IMR-90 (cell line): ENCODE measurements around the gene STAB1. TPM values are rescaled to one million over a fixed set of nuclear protein-coding genes. Genes with fewer than 3 reads are reported as not detected.

Experiments
- ATAC-seq: fragments of 200-7000 bp; cut with Tn5 transposase; 2 replicates; pipeline ENCODE4 v1.9.1; 2020; ENCODE audit warnings: low read depth, mild to moderate bottlenecking, moderate library complexity
- BruUV-seq: library from RNA; stranded (reverse); fragments of 400-500 nt; replicated peaks from 2 replicates; lab custom pipeline; 2021; lab: Mats Ljungman, UMichigan
- CTCF ChIA-PET: fragments of 300-600 bp; formaldehyde crosslinking; extraction: SDS; loops from one replicate; lab custom pipeline; 2021; ENCODE audit warnings: antibody characterized with exemption; lab: Yijun Ruan, JAX
- POLR2A ChIA-PET: fragments of 300-600 bp; sonication (Branson Sonifier 250); formaldehyde crosslinking; loops from one replicate; lab custom pipeline; 2022; ENCODE audit warnings: antibody characterized with exemption; ENCODE audit not compliant: unreplicated experiment; lab: Charles Lee
- DNase-seq: peaks from one replicate; pipeline ENCODE4 v3.0.0; 2013
- H2AFZ ChIP-seq: replicated peaks from 2 replicates; pipeline ENCODE3; 2013; ENCODE audit warnings: low read length, mild to moderate bottlenecking; ENCODE audit not compliant: poor library complexity
- H2AK5ac ChIP-seq: 2 replicates; pipeline ENCODE4 v1.6.1; 2013; ENCODE audit warnings: low read depth, low read length, inconsistent platforms
- H2AK9ac ChIP-seq: replicated peaks from 2 replicates; pipeline ENCODE3; 2013; ENCODE audit warnings: mild to moderate bottlenecking, low read depth, low read length, moderate library complexity; ENCODE audit not compliant: poor library complexity
- H2BK120ac ChIP-seq: 2 replicates; pipeline ENCODE4 v1.6.1; 2013; ENCODE audit warnings: low read depth, low read length, inconsistent platforms
- H2BK15ac ChIP-seq: 3 replicates; pipeline ENCODE4 v1.6.1; 2013; ENCODE audit warnings: low read depth, low read length, inconsistent platforms
- H2BK20ac ChIP-seq: 2 replicates; pipeline ENCODE4 v1.6.1; 2013; ENCODE audit warnings: low read depth, mild to moderate bottlenecking, inconsistent platforms, low read length, moderate library complexity
- H2BK5ac ChIP-seq: 2 replicates; pipeline ENCODE4 v1.6.1; 2013; ENCODE audit warnings: mild to moderate bottlenecking, low read depth, low read length, inconsistent platforms; ENCODE audit not compliant: poor library complexity, severe bottlenecking
- H3K14ac ChIP-seq: replicated peaks from 2 replicates; pipeline ENCODE4 v1.6.1; 2013; ENCODE audit warnings: low read depth, low read length, inconsistent platforms
- H3K18ac ChIP-seq: 2 replicates; pipeline ENCODE4 v1.6.1; 2013; ENCODE audit warnings: low read depth, low read length, control low read depth
- H3K23ac ChIP-seq: 2 replicates; pipeline ENCODE4 v1.6.1; 2013; ENCODE audit warnings: low read depth, low read length, inconsistent platforms
- H3K27ac ChIP-seq: 2 replicates; pipeline ENCODE4 v1.5.1; 2013; ENCODE audit warnings: mild to moderate bottlenecking, control low read depth, low read length; ENCODE audit not compliant: insufficient read depth
- H3K27me3 ChIP-seq: 2 replicates; pipeline ENCODE4 v1.6.1; 2013; ENCODE audit warnings: low read length; ENCODE audit not compliant: control insufficient read depth, insufficient read depth
- H3K36me3 ChIP-seq: 2 replicates; pipeline ENCODE4 v1.6.1; 2013; ENCODE audit warnings: low read length, mixed read lengths; ENCODE audit not compliant: control insufficient read depth, insufficient read depth
- H3K4ac ChIP-seq: 2 replicates; pipeline ENCODE4 v1.6.1; 2013; ENCODE audit warnings: low read depth, low read length, inconsistent platforms
- H3K4me1 ChIP-seq: 2 replicates; pipeline ENCODE4 v1.6.1; 2013; ENCODE audit warnings: low read length, mixed read lengths; ENCODE audit not compliant: control insufficient read depth, insufficient read depth
- H3K4me2 ChIP-seq: 2 replicates; pipeline ENCODE4 v1.6.1; 2013; ENCODE audit warnings: low read depth, mild to moderate bottlenecking, control low read depth, low read length, moderate library complexity
- H3K4me3 ChIP-seq: 2 replicates; pipeline ENCODE4 v1.5.1; 2013; ENCODE audit warnings: low read depth, mild to moderate bottlenecking, control low read depth, low read length, moderate library complexity; ENCODE audit not compliant: insufficient read depth
- H3K56ac ChIP-seq: 2 replicates; pipeline ENCODE4 v1.6.1; 2013; ENCODE audit warnings: low read length, inconsistent platforms; ENCODE audit not compliant: insufficient read depth; ENCODE audit errors: extremely low read depth
- H3K79me1 ChIP-seq, 2 experiments: 2 replicates each; pipeline ENCODE4 v1.6.1; 2013; ENCODE audit warnings: low read length in 2 of 2, inconsistent platforms in 1 of 2, low read depth in 1 of 2
- H3K9ac ChIP-seq: 2 replicates; pipeline ENCODE4 v1.6.1; 2013; ENCODE audit warnings: low read depth, low read length, control low read depth
- H3K9me1 ChIP-seq: 2 replicates; pipeline ENCODE4 v1.6.1; 2013; ENCODE audit warnings: low read length, inconsistent platforms; ENCODE audit not compliant: insufficient read depth
- H3K9me3 ChIP-seq: 2 replicates; pipeline ENCODE4 v1.6.1; 2013; ENCODE audit warnings: low read length; ENCODE audit not compliant: control insufficient read depth, insufficient read depth
- H4K20me1 ChIP-seq: 2 replicates; pipeline ENCODE4 v1.6.1; 2013; ENCODE audit warnings: low read length, inconsistent platforms; ENCODE audit not compliant: insufficient read depth
- H4K5ac ChIP-seq: 2 replicates; pipeline ENCODE4 v1.6.1; 2013; ENCODE audit warnings: mild to moderate bottlenecking, low read depth, low read length, control low read depth
- H4K8ac ChIP-seq, 2 experiments: 2 replicates each; pipeline ENCODE4 v1.6.1; 2013; ENCODE audit warnings: low read depth in 2 of 2, low read length in 2 of 2, control low read depth in 1 of 2, inconsistent platforms in 1 of 2
- H4K91ac ChIP-seq: 2 replicates; pipeline ENCODE4 v1.6.1; 2013; ENCODE audit warnings: low read depth, low read length, inconsistent platforms; ENCODE audit not compliant: insufficient read depth
- BHLHE40 ChIP-seq: fragments of 150-350 bp; IDR thresholded peaks from 2 replicates; pipeline ENCODE4 v1.6.1; 2016; ENCODE audit warnings: mild to moderate bottlenecking, low read depth, low read length
- CEBPB ChIP-seq: IDR thresholded peaks from 2 replicates; pipeline ENCODE4 v1.6.1; 2012; ENCODE audit warnings: low read depth, low read length, improper control_type of control experiment
- CHD1 ChIP-seq: IDR thresholded peaks from 2 replicates; pipeline ENCODE4 v1.6.1; 2012; ENCODE audit warnings: low read depth, low read length, improper control_type of control experiment
- CTCF ChIP-seq: conservative IDR thresholded peaks from 2 replicates; pipeline ENCODE4 v1.5.1; 2012; ENCODE audit warnings: mild to moderate bottlenecking, low read depth, low read length, improper control_type of control experiment
- FOS ChIP-seq: fragments of 150-350 bp; IDR thresholded peaks from 2 replicates; pipeline ENCODE4 v1.6.1; 2016; ENCODE audit warnings: low read depth, low read length
- MAFK ChIP-seq: IDR thresholded peaks from 2 replicates; pipeline ENCODE4 v1.6.1; 2012; ENCODE audit warnings: low read depth, low read length, improper control_type of control experiment
- MAZ ChIP-seq: IDR thresholded peaks from 2 replicates; pipeline ENCODE4 v1.6.1; 2012; ENCODE audit warnings: low read depth, mild to moderate bottlenecking, low read length, improper control_type of control experiment, moderate library complexity, borderline replicate concordance
- MXI1 ChIP-seq: IDR thresholded peaks from 2 replicates; pipeline ENCODE4 v1.6.1; 2012; ENCODE audit warnings: low read depth, mild to moderate bottlenecking, low read length, moderate library complexity, borderline replicate concordance
- NFE2L2 ChIP-seq: fragments of 150-350 bp; IDR thresholded peaks from 2 replicates; pipeline ENCODE4 v1.6.1; 2016; ENCODE audit warnings: low read depth, mild to moderate bottlenecking, low read length
- RAD21 ChIP-seq: IDR thresholded peaks from 2 replicates; pipeline ENCODE4 v1.6.1; 2012; ENCODE audit warnings: low read length, improper control_type of control experiment
- RCOR1 ChIP-seq: IDR thresholded peaks from 2 replicates; pipeline ENCODE4 v1.6.1; 2012; ENCODE audit warnings: mild to moderate bottlenecking, low read length, improper control_type of control experiment; ENCODE audit not compliant: insufficient replicate concordance
- RFX5 ChIP-seq: IDR thresholded peaks from 2 replicates; pipeline ENCODE4 v1.8.0; 2012; ENCODE audit warnings: low read depth, mild to moderate bottlenecking, low read length, moderate library complexity
- SMC3 ChIP-seq: fragments of 150-350 bp; IDR thresholded peaks from 2 replicates; pipeline ENCODE4 v1.6.1; 2016; ENCODE audit warnings: low read depth, mild to moderate bottlenecking, antibody characterized with exemption, low read length, moderate library complexity
- USF2 ChIP-seq: fragments of 150-350 bp; IDR thresholded peaks from 2 replicates; pipeline ENCODE4 v1.6.1; 2017; ENCODE audit warnings: mild to moderate bottlenecking, antibody characterized with exemption, low read length, low read depth
- WGBS, 2 experiments: methylation state at CpG; one replicate each; pipeline versions ENCODE4 v1.1.5 to v1.1.7; 2013; ENCODE audit warnings: missing lambda C conversion rate in 2 of 2; ENCODE audit not compliant: insufficient read length in 1 of 2; ENCODE audit errors: extremely low coverage in 2 of 2; 5-methylcytosine and 5-hydroxymethylcytosine counted together
- dilution Hi-C: fragments of 300-500 bp; cut with HindIII; formaldehyde crosslinking; loops from one replicate; pipeline ENCODE4 v1.14.3; 2018; ENCODE audit warnings: low sequenced_read_pairs; ENCODE audit not compliant: unreplicated experiment
- in situ Hi-C: fragments of 300-500 bp; cut with MboI; formaldehyde crosslinking; loops from 3 replicates; pipeline ENCODE4 v1.14.3; 2019; ENCODE audit warnings: low sequenced_read_pairs, inconsistent platforms, mixed read lengths
- intact Hi-C: fragments of 100-400 bp; cut with micrococcal nuclease; formaldehyde crosslinking; loops from 2 replicates; pipeline ENCODE4 v1.10.0; 2022
- polyA plus RNA-seq, 3 experiments: library from polyadenylated mRNA; depleted of rRNA; stranded (reverse); fragments of >200 nt; gene quantifications; 2 replicates each; pipeline ENCODE4 v1.2.3, GENCODE V29; 2012; ENCODE audit warnings: low replicate concordance in 1 of 3
- total RNA-seq: library from RNA; depleted of rRNA; stranded (reverse); fragments of >200 nt; gene quantifications from 2 replicates; pipeline ENCODE4 v1.2.3, GENCODE V29; 2012
- TF ChIP-seq, protein P1 (sequence below): fragments of 150-350 bp; IDR thresholded peaks from 2 replicates; pipeline ENCODE4 v1.6.1; 2016; ENCODE audit warnings: low read depth, mild to moderate bottlenecking, low read length, moderate library complexity, borderline replicate concordance

Gene STAB1
- total and polyA plus RNA-seq, 2 of the 4 experiments (the other 2 are of a cell fraction): not detected

GRCh38 chr3:52554026-52554755, 59.1 kb downstream of the STAB1 start:
- Histone ChIP-seq H2BK5ac (no peak overlapping the region), H3K27me3 (no peaks in the 10 kb centered on the region), H3K4me1 (no peaks in the 10 kb centered on the region; the same call in 1 of the 2 replicates), H2BK120ac (no peak overlapping the region), H3K18ac (no peak overlapping the region), H2AFZ (no peak overlapping the region), H3K9ac (no peak overlapping the region), H4K20me1 (peaks cover 3% of the 10 kb centered on the region; the same call in 1 of the 2 replicates), H3K4me2 (no peak overlapping the region), H3K36me3 (peaks cover 45% of the 10 kb centered on the region), H4K8ac (no peak overlapping the region), H3K4ac (no peak overlapping the region), H3K27ac (no peak overlapping the region), H2AK5ac (no peak overlapping the region), H4K5ac (no peak overlapping the region), H2AK9ac (no peak overlapping the region), H3K9me3 (no peaks in the 10 kb centered on the region), H3K4me3 (no peak overlapping the region), H3K14ac (no peak overlapping the region), H3K23ac (no peak overlapping the region), H2BK15ac (no peak overlapping the region), H3K79me1 (peaks cover 21 to 35% of the 10 kb centered on the region in 2 experiments), H3K9me1 (peaks cover 7% of the 10 kb centered on the region; the same call in 1 of the 2 replicates), H2BK20ac (no peak overlapping the region), H4K91ac (no peak overlapping the region), H3K56ac (no peak overlapping the region)
- dilution Hi-C loops: no loop called here
- ChIA-PET CTCF (no interaction called here), POLR2A (interaction anchor here (0.7 kb wide), 1 partner anchor 1936 kb away, joined by 8 read pairs; no protein-coding TSS in a partner anchor)
- 100% methylated on average over 4 of the region's 5 CpGs; no CpG with 5 or more reads in 1 of the 2 experiments for whole genome bisulfite sequencing, 2 experiments
- ATAC-seq (no peak), DNase-seq (no peak)
- intact Hi-C loops: no loop called here
- BruUV-seq: no TSS peak
- in situ Hi-C loops: no loop called here
- no peak for TF ChIP-seq CTCF
- no peak for TF ChIP-seq SMC3
- TF ChIP-seq RCOR1: no peak
- TF ChIP-seq NFE2L2: no peak
- no peak for TF ChIP-seq RFX5
- no peak for TF ChIP-seq FOS
- no peak for TF ChIP-seq MAFK
- TF ChIP-seq, protein P1, sequence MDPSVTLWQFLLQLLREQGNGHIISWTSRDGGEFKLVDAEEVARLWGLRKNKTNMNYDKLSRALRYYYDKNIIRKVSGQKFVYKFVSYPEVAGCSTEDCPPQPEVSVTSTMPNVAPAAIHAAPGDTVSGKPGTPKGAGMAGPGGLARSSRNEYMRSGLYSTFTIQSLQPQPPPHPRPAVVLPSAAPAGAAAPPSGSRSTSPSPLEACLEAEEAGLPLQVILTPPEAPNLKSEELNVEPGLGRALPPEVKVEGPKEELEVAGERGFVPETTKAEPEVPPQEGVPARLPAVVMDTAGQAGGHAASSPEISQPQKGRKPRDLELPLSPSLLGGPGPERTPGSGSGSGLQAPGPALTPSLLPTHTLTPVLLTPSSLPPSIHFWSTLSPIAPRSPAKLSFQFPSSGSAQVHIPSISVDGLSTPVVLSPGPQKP: no peak
- TF ChIP-seq CHD1: no peak
- TF ChIP-seq MAZ: no peak
- no peak for TF ChIP-seq BHLHE40
- TF ChIP-seq CEBPB: no peak
- no peak for TF ChIP-seq USF2
- no peak for TF ChIP-seq RAD21
- no peak for TF ChIP-seq MXI1
